HCT116 (cell line): ENCODE results near the gene CRIM1.

Experiments used
- CTCF ChIP-seq, 3 experiments: fragments of 200-600 bp in 1 of 3; sonication (generic) in 1 of 3; IDR thresholded peaks in 2 of 3; conservative IDR thresholded peaks in 1 of 3; 2 replicates each; pipeline ENCODE4 v1.5.1; 2012 to 2017; ENCODE audit warnings: low read depth in 2 of 3, low read length in 2 of 3, antibody characterized with exemption in 1 of 3, borderline replicate concordance in 1 of 3, control low read depth in 1 of 3, mild to moderate bottlenecking in 1 of 3, mixed read lengths in 1 of 3, mixed run types in 1 of 3, moderate library complexity in 1 of 3; ENCODE audit not compliant: insufficient read depth in 1 of 3
- EZH2 ChIP-seq: fragments of 200-600 bp; sonication (generic); IDR thresholded peaks from 2 replicates; pipeline ENCODE4 v1.6.1; 2017; ENCODE audit warnings: antibody characterized with exemption, mixed run types
- JUND ChIP-seq: IDR thresholded peaks from 2 replicates; pipeline ENCODE4 v1.6.1; 2012
- MAX ChIP-seq: IDR thresholded peaks from 2 replicates; pipeline ENCODE4 v1.6.1; 2012
- POLR2A ChIP-seq: IDR thresholded peaks from 2 replicates; pipeline ENCODE4 v1.7.0; 2011; ENCODE audit warnings: borderline replicate concordance; ENCODE audit not compliant: insufficient read depth, insufficient read length; ENCODE audit errors: extremely low read depth
- POLR2AphosphoS5 ChIP-seq: IDR thresholded peaks from 2 replicates; pipeline ENCODE4 v1.6.1; 2011; ENCODE audit warnings: mild to moderate bottlenecking, low read depth, low read length, moderate library complexity
- RAD21 ChIP-seq: IDR thresholded peaks from 2 replicates; pipeline ENCODE4 v1.6.1; 2012; ENCODE audit warnings: low read depth, mild to moderate bottlenecking
- SIN3A ChIP-seq: IDR thresholded peaks from 2 replicates; pipeline ENCODE4 v1.6.1; 2012; ENCODE audit warnings: low read depth
- SP1 ChIP-seq: IDR thresholded peaks from 2 replicates; pipeline ENCODE4 v1.6.1; 2012; ENCODE audit warnings: low read depth
- ZFX ChIP-seq: fragments of 450-650 bp; IDR thresholded peaks from 2 replicates; pipeline ENCODE4 v1.6.1; 2017
- ZNF274 ChIP-seq: fragments of 200-500 bp; sonication (Bioruptor generic); IDR thresholded peaks from 2 replicates; pipeline ENCODE4 v1.6.1; 2014; ENCODE audit warnings: mild to moderate bottlenecking, low read depth, low read length, inconsistent platforms

DNA sequence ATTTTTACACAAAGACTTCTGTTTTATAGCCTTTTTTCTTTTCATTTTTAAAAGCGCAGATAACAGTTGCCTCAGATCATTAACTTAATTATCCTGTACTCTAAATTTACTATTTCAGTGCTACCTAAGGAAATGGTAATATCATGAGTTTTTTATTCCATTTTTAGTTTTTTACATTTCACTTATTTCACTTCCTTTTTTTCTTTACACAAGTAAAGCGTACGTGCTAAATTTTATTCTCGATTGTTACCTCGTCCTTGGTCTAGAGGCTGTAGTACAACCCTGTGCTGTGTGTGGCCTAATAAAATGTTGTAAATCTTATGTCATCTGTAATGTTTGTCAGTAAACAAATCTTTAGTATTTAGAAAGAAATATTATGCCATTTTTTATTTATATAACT is 49.2 kb downstream of the CRIM1 start:
- TF ChIP-seq CTCF (IDR thresholded peaks at IDR 0.05 in 2 of 3, conservative IDR thresholded peaks at IDR 0.05 in 1 of 3; ENCODE audit: borderline replicate concordance in 1 of 3, insufficient read depth in 1 of 3, low read depth in 2 of 3, low read length in 2 of 3): no peak
- no peak for TF ChIP-seq POLR2AphosphoS5
- TF ChIP-seq JUND: no peak
- TF ChIP-seq SIN3A: no peak
- TF ChIP-seq MAX: no peak
- TF ChIP-seq RAD21: no peak
- no peak for TF ChIP-seq SP1
- no peak for TF ChIP-seq POLR2A
- no peak for TF ChIP-seq ZFX
- no peak for TF ChIP-seq ZNF274
- TF ChIP-seq EZH2: no peak
